ENCODE data around the gene ZNF777. TPM values are rescaled to one million over a fixed set of nuclear protein-coding genes. Genes with fewer than 3 reads are reported as not detected.

Gene ZNF777
- polyA plus RNA-seq, 1 donor from 2014 or later, result 6.1 TPM

DNA sequence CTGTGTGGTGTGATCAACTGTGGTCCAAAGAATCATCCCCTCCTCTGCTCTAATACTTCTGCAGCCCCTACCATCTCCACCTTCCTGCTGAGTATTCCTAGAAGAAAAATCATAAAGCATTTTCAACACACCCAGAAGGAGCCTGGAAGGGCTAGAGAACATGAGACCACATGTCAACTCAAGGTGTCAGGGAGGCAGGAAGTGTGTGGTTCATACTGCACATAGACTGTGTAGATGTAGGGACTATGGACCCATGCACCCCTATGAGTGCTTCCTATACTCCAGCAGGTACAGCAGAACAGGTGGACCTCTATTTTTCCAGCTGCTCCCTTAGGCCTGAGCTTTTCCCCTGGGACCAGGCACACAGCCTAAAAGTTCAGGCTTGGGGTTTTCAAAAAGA lies 39.3 kb upstream of the ZNF777 start:
- H3K79me2 ChIP-seq (replicated peaks; ENCODE audit: insufficient read depth, low read length), result peaks cover 10% of the 10 kb centered on the region
- no peaks in the 10 kb centered on the region for H3F3A ChIP-seq (ENCODE audit: insufficient read depth, low read length, poor library complexity, severe bottlenecking)
- H3K27ac ChIP-seq (ENCODE audit: low read length), result no peak overlapping the region
- H4K20me1 ChIP-seq (ENCODE audit: insufficient read depth), result no peaks in the 10 kb centered on the region
- no peak overlapping the region for H3K9ac ChIP-seq (ENCODE audit: low read length)
- no peaks in the 10 kb centered on the region for H3K27me3 ChIP-seq (ENCODE audit: insufficient read depth, low read depth, low read length)
- no peak for TF ChIP-seq EZH2 (IDR thresholded peaks at IDR 0.05; ENCODE audit: borderline replicate concordance, insufficient read depth, low read length, poor library complexity, severe bottlenecking)
- TF ChIP-seq POLR2AphosphoS5 (IDR thresholded peaks at IDR 0.05), result no peak
- TF ChIP-seq, protein P1, sequence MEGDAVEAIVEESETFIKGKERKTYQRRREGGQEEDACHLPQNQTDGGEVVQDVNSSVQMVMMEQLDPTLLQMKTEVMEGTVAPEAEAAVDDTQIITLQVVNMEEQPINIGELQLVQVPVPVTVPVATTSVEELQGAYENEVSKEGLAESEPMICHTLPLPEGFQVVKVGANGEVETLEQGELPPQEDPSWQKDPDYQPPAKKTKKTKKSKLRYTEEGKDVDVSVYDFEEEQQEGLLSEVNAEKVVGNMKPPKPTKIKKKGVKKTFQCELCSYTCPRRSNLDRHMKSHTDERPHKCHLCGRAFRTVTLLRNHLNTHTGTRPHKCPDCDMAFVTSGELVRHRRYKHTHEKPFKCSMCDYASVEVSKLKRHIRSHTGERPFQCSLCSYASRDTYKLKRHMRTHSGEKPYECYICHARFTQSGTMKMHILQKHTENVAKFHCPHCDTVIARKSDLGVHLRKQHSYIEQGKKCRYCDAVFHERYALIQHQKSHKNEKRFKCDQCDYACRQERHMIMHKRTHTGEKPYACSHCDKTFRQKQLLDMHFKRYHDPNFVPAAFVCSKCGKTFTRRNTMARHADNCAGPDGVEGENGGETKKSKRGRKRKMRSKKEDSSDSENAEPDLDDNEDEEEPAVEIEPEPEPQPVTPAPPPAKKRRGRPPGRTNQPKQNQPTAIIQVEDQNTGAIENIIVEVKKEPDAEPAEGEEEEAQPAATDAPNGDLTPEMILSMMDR (IDR thresholded peaks at IDR 0.05; ENCODE audit: poor library complexity, severe bottlenecking), result no peak
- TF ChIP-seq TAF1 (IDR thresholded peaks at IDR 0.05; ENCODE audit: low read depth), result no peak
- no peak for TF ChIP-seq MXI1 (conservative IDR thresholded peaks at IDR 0.05; ENCODE audit: poor library complexity, severe bottlenecking)
- TF ChIP-seq EP300 (conservative IDR thresholded peaks at IDR 0.05; ENCODE audit: poor library complexity, severe bottlenecking), result no peak
- no peak for TF ChIP-seq SMC3 (conservative IDR thresholded peaks at IDR 0.05; ENCODE audit: poor library complexity)
- TF ChIP-seq RAD21 (conservative IDR thresholded peaks at IDR 0.05), result no peak
- no peak overlapping the region for H3K4me3 ChIP-seq (ENCODE audit: low read length)
- no peak overlapping the region for H3K4me2 ChIP-seq (ENCODE audit: low read length)
- H3K9me3 ChIP-seq (ENCODE audit: low read length), result no peaks in the 10 kb centered on the region
- no peaks in the 10 kb centered on the region for H3K9me2 ChIP-seq (ENCODE audit: insufficient read depth, low read length)
- no peak overlapping the region for H2AFZ ChIP-seq (ENCODE audit: low read depth, low read length)
- H3K36me3 ChIP-seq (ENCODE audit: insufficient read depth, low read length), result no peaks in the 10 kb centered on the region

DNA sequence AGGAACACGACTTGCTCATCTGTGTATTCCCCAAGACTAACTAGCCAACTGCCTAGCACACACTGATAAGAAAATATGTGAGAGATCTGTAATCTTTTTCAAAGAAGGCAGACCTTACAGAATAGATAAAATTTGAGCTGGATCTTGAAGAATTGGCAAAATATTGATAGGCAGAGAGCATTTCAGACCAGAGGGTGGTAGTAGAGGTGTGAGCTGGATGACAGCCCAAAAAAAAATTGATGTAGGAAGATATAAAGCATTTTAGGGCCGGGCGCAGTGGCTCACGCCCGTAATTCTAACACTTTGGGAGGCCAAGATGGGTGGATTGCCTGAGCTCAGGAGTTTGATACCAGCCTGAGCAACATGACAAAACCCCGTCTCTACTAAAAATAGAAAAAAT lies 37.9 kb upstream of the ZNF777 start:
- H3F3A ChIP-seq (ENCODE audit: insufficient read depth, low read length, poor library complexity, severe bottlenecking), result no peaks in the 10 kb centered on the region
- H3K9me3 ChIP-seq (ENCODE audit: low read length), result no peaks in the 10 kb centered on the region
- H3K9me2 ChIP-seq (ENCODE audit: insufficient read depth, low read length), result no peaks in the 10 kb centered on the region
- peaks cover 12% of the 10 kb centered on the region for H3K79me2 ChIP-seq (replicated peaks; ENCODE audit: insufficient read depth, low read length)
- no peaks in the 10 kb centered on the region for H3K36me3 ChIP-seq (ENCODE audit: insufficient read depth, low read length)
- H3K9ac ChIP-seq (ENCODE audit: low read length), result no peak overlapping the region
- no peak overlapping the region for H3K27ac ChIP-seq (ENCODE audit: low read length)
- H4K20me1 ChIP-seq (ENCODE audit: insufficient read depth), result no peaks in the 10 kb centered on the region
- TF ChIP-seq MXI1 (conservative IDR thresholded peaks at IDR 0.05; ENCODE audit: poor library complexity, severe bottlenecking) (no peak), POLR2AphosphoS5 (IDR thresholded peaks at IDR 0.05) (no peak), SMC3 (conservative IDR thresholded peaks at IDR 0.05; ENCODE audit: poor library complexity) (no peak), EZH2 (IDR thresholded peaks at IDR 0.05; ENCODE audit: borderline replicate concordance, insufficient read depth, low read length, poor library complexity, severe bottlenecking) (no peak), EP300 (conservative IDR thresholded peaks at IDR 0.05; ENCODE audit: poor library complexity, severe bottlenecking) (no peak), TAF1 (IDR thresholded peaks at IDR 0.05; ENCODE audit: low read depth) (no peak), RAD21 (conservative IDR thresholded peaks at IDR 0.05) (no peak)
- TF ChIP-seq, protein P2, sequence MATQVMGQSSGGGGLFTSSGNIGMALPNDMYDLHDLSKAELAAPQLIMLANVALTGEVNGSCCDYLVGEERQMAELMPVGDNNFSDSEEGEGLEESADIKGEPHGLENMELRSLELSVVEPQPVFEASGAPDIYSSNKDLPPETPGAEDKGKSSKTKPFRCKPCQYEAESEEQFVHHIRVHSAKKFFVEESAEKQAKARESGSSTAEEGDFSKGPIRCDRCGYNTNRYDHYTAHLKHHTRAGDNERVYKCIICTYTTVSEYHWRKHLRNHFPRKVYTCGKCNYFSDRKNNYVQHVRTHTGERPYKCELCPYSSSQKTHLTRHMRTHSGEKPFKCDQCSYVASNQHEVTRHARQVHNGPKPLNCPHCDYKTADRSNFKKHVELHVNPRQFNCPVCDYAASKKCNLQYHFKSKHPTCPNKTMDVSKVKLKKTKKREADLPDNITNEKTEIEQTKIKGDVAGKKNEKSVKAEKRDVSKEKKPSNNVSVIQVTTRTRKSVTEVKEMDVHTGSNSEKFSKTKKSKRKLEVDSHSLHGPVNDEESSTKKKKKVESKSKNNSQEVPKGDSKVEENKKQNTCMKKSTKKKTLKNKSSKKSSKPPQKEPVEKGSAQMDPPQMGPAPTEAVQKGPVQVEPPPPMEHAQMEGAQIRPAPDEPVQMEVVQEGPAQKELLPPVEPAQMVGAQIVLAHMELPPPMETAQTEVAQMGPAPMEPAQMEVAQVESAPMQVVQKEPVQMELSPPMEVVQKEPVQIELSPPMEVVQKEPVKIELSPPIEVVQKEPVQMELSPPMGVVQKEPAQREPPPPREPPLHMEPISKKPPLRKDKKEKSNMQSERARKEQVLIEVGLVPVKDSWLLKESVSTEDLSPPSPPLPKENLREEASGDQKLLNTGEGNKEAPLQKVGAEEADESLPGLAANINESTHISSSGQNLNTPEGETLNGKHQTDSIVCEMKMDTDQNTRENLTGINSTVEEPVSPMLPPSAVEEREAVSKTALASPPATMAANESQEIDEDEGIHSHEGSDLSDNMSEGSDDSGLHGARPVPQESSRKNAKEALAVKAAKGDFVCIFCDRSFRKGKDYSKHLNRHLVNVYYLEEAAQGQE (IDR thresholded peaks at IDR 0.05; ENCODE audit: borderline replicate concordance), result no peak
- TF ChIP-seq, protein P1 (IDR thresholded peaks at IDR 0.05; ENCODE audit: poor library complexity, severe bottlenecking), result no peak
- H3K4me3 ChIP-seq (ENCODE audit: low read length), result no peak overlapping the region
- H3K27me3 ChIP-seq (ENCODE audit: insufficient read depth, low read depth, low read length), result no peaks in the 10 kb centered on the region
- no peak overlapping the region for H2AFZ ChIP-seq (ENCODE audit: low read depth, low read length)
- H3K4me2 ChIP-seq (ENCODE audit: low read length), result no peak overlapping the region
